Mononuclear cell (primary cell): ENCODE measurements around the gene HOXC5. TPM values are rescaled to one million over a fixed set of nuclear protein-coding genes. Genes with fewer than 3 reads are reported as not detected.

Experiments used
- H3K27me3 ChIP-seq: 2 replicates; pipeline ENCODE4 v1.6.0; 2011; ENCODE audit warnings: low read length, control low read depth; ENCODE audit not compliant: insufficient read depth
- H3K4me1 ChIP-seq: 2 replicates; pipeline ENCODE4 v1.5.1; 2011; ENCODE audit warnings: mild to moderate bottlenecking, low read length, control low read depth; ENCODE audit not compliant: insufficient read depth
- H3K4me3 ChIP-seq: 2 replicates; pipeline ENCODE4 v1.5.1; 2011; ENCODE audit warnings: mild to moderate bottlenecking, low read length, moderate library complexity
- H3K9me3 ChIP-seq: 2 replicates; pipeline ENCODE4 v1.5.1; 2011; ENCODE audit warnings: low read depth, mild to moderate bottlenecking, control low read depth, low read length
- total RNA-seq: library from RNA; depleted of rRNA; stranded (reverse); fragments of >200 nt; gene quantifications from one replicate; pipeline ENCODE4 v1.2.3, GENCODE V29; 2012

Gene HOXC5
- total RNA-seq, 1 donor = not detected

DNA sequence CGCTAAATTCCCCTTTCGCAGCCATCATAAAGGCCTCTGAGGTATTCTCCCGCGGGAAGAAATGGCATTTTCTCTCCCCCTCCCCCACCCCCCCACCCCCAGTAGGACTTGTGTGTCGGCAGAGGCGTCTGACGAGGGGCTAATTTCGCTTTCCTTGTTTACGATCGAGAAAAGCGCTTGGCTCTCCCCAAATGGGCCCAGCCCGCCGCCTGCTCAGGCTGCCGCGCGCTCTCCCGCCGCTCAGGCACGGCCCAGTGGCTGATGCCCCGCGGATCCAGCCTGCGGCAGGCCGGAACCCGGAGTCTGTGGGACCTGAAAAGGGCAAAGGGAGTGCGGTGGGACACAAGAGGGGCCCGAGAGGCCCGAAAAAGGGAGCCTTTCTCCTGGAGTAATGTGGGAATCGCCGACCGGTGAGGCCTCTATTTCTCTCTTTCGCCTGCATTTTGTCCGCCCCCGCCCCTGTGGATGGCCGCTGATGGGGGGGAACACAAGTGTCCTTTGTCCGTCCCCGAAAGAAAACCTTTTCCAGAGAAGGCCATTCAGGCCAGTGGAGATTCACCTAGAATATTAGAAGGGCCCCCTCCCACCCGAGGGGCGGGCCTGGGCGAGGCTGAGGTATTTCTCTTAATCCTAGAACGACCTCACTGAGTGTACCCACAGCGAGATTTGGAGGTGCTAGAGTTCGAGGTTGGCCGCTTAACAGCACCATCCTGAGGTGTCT lies 13.6 kb upstream of the HOXC5 start:
- Histone ChIP-seq H3K27me3 (peaks cover 93% of the 10 kb centered on the region), H3K9me3 (no peaks in the 10 kb centered on the region), H3K4me1 (peaks cover 16% of the 10 kb centered on the region), H3K4me3 (no peak overlapping the region)

DNA sequence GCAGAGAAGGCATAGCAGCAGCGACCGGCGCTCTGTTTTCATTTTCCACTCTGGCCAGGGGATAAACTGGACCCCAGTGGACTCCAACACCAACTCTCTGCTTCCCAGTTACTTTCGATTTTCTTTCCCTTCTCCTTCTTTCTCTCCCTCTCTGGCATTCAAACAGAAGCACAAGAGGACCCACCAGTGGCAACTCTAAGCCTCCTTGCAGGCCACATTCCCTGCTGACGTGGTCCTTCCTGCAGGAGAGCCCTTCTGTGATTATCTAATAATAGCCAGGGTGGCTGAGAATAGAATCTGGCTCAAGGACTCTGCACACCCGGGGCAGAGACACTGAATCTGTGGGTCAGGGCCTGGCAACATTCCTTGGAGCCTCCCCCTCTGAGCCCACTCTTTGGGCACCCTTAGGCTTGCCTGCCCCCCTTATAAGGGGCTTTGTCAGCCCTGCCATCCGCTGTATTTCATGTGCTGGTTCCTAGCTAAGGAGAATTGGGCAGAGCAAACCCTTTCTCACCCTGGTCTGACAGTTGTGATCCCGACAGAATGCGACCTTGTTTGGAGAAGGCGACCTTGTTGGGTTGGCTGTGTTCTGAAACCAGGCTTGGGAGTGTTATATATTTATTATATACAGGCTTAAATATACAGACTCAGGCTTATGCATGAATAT lies 12.8 kb upstream of the HOXC5 start:
- Histone ChIP-seq H3K9me3 (no peaks in the 10 kb centered on the region), H3K27me3 (peaks cover 94% of the 10 kb centered on the region), H3K4me1 (peaks cover 16% of the 10 kb centered on the region), H3K4me3 (no peak overlapping the region)

DNA sequence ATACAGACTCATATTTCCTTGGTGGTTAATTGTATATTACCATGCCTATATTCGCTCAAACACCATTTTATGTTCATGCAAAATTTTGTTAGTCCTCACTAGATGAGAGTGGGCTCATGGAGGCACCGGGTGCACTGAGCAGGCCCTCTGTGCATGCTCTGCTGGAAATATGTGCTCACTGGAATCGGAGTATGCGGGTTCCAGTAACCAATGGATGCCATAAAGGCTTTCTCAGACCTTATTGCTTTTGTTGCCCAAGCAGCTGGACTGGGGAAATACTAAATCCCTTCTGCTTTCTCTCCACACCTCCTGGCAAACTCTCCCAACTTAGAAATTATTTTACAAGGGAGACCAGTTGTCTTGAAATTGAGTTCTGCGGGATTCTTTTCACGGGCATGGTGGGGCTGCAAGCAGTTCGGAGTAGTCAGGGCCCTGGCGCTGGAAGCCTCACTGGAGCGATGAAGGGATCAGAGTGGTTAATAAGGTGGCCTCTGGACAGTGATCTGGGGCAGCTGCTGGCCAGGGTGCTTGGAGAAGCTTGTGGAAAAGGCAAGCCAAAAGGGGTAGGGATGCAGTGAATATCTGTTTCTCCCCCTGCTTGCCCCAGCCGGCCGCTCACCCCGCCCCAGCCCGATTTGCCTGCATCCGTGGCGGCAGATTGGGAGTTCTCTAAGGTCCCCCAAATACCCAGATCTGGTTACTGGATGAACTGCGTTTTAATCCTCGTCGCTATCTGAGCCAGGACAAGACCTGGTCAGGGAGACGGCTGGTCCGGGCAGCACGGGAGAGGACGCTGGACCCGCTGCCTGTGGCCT lies 12.1 kb upstream of the HOXC5 start:
- peaks cover 16% of the 10 kb centered on the region for H3K4me1 ChIP-seq
- peaks cover 94% of the 10 kb centered on the region for H3K27me3 ChIP-seq

DNA sequence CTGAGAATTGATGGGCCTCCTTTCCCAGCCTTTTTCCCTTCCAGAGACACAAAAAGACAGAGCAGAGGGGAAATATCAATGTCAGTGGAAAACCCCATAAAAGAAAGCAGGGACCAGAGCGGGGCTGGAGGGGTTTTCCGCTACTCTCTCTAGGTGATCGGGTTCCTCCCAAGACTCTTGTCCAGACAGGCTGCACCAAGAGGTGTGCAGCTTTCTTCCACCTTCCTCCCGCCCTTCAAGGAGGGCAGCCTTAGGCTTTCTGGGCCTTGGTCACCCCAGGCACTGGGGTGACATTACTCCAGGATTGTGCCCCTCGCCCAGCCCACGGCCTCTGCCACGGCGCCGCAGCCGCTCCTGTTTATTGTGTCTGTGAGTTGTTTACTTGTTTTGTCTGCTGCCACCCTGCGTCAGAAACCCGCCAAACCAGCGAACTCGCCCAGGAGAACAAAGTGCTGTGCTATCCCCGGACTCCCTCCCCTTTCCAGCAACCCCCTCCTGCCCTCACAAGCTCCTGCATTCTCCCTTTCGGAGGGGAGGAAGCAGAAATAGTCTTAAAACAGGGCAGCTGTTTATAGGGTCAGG lies 11.3 kb upstream of the HOXC5 start:
- peaks cover 95% of the 10 kb centered on the region for H3K27me3 ChIP-seq
- H3K9me3 ChIP-seq = no peaks in the 10 kb centered on the region
- H3K4me1 ChIP-seq = peaks cover 16% of the 10 kb centered on the region
- no peak overlapping the region for H3K4me3 ChIP-seq

More for the DNA sequence above, 12.1 kb upstream of the HOXC5 start:
- Histone ChIP-seq H3K9me3 (no peaks in the 10 kb centered on the region), H3K4me3 (no peak overlapping the region)

DNA sequence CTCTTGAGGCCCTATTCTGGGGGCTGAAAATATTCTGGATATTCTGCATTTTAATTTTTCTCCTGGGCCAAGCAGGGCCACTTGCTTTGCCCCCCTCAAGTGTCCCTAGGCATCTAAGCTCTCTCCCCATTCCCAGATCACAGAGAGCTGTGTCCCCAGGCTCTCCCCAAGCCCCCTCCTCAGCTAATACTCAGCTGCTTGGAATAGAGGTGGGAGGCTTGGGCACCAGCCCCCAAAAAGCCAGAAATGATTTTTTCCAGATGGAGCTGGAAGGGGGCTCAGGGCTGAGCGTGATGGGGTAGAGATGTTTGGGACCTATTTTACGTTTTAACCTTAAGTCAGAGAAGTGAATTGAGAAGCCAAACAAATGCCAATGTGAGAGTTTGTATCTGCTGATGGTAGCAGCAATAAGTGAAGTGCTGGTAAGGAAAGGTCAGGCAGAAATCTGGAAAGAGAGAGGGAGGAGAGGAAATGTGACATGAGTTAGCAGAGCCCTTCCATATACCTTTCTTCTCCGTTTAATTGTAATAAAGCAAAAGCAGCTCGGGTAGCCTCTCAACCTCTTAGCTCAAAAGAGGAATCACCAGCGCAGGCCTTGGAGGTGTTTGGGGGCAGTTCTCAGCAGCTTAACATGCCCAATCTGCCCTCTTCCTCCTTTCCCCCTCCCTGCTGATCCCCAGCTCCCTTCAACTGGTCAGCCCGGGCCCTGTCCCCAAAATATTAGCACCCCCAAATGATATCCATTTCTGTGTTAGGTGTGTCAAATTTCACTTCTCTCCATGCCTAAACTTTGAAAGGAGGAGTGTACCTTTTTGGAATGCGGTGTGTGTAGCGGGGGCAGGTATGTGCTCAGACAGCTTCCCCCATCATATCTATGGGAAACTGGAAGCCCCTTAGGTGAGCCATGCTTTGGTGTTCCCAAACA lies 9.6 kb upstream of the HOXC5 start:
- Histone ChIP-seq H3K27me3 (peaks cover 97% of the 10 kb centered on the region), H3K9me3 (no peaks in the 10 kb centered on the region), H3K4me1 (peaks cover 5% of the 10 kb centered on the region), H3K4me3 (no peak overlapping the region)

DNA sequence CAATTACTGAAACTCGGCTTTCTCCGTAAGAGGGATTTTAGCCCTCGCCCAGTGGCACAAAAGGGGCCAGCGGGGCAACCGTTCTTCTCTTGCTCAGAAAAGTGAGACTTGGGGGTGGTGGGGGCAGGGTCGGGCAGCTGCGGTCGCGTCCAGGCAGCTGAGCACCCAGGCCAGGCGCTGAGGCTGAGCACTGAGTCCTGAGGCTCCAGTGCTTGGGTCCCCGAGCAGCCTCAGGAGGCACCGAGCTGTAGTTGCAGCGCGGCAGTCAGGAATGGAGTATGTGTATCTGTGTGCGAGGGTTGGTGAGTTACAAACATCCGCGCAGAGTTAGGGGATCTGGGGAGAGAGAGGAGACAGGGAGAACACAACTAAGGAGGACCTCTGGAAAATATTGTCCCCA lies 8.7 kb upstream of the HOXC5 start:
- H3K27me3 ChIP-seq = peaks cover 100% of the 10 kb centered on the region
- H3K4me1 ChIP-seq = no peaks in the 10 kb centered on the region
- H3K9me3 ChIP-seq = no peaks in the 10 kb centered on the region
- H3K4me3 ChIP-seq = no peak overlapping the region

DNA sequence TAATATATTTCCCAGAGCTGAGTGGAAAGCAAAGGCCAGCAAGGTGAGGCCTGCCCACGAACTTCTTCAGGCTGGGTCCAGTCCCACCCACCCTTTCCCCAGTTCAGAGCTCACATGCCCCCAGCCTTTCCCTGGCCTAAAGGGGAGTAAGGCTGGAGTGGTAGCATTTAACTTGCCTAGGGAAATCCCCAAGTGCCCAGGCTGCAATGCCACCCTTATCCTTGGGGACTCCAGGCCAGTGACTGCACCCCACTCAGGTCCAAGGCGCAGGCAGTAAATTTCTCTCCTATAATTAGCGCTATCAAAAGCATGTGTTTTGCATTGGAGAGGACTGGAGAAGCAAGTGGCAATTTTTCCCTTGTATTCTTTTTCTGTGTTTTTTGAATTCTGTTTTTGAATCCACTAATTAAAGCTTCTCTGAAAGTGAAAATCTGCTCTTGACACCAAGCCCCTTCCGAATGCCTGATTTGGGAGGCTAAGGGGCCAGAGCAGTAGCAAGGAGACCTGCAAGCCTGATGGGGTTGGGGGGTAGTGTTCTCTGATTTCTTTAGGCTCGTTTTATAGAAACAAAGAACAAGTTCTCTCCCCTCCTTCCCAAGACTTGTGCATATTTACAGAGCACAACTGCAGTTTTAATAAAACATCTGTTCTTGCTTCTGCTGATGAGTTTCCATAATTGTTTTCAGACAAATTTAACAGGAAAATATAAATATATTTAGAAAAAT lies 8.1 kb upstream of the HOXC5 start:
- Histone ChIP-seq H3K4me3 (no peak overlapping the region), H3K27me3 (peaks cover 98% of the 10 kb centered on the region), H3K4me1 (no peaks in the 10 kb centered on the region), H3K9me3 (no peaks in the 10 kb centered on the region)

DNA sequence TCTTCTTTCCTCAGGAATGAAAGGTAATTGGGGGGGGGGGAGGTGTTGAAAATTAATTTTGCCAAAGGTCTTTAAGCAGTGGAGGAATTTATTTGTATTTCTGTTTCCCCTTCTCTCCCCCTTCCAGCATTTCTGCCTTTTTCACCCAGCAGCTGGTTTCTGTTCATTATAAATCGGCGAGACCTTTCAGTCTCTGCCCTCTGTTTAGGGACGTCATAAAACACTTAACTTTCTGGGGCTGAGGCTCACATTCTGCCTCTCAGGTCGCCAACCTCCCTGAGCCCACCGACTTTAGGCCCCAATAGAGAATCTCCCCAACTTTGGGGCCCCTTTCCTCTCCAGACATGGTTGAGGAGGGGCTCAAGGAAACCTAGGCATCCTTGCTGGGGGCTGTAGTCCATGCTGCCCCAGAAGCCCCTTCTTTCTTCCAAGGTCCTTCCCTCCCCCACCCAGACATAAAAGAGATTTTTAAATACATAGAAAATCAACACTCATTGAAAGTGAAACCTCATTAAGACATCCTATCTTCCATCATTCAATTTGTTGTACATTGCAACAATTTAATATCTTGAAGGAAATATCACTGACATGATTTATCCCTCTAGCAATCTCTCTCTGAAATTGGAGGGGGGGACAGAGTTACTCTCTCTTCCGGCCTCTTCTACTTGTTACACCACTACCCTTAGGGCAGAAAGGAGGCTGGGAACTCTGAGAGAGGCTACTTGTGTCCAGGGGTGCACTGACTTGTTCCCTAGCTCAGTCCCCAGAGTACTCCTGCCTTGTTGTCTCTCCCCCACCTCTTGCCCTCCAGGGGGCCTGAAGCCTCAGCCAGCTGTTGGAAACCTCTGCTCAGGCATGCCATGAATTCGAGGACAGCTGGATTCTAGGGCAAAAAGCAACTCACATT lies 7.1 kb upstream of the HOXC5 start:
- Histone ChIP-seq H3K27me3 (peaks cover 97% of the 10 kb centered on the region), H3K4me1 (no peaks in the 10 kb centered on the region), H3K9me3 (no peaks in the 10 kb centered on the region), H3K4me3 (no peak overlapping the region)

DNA sequence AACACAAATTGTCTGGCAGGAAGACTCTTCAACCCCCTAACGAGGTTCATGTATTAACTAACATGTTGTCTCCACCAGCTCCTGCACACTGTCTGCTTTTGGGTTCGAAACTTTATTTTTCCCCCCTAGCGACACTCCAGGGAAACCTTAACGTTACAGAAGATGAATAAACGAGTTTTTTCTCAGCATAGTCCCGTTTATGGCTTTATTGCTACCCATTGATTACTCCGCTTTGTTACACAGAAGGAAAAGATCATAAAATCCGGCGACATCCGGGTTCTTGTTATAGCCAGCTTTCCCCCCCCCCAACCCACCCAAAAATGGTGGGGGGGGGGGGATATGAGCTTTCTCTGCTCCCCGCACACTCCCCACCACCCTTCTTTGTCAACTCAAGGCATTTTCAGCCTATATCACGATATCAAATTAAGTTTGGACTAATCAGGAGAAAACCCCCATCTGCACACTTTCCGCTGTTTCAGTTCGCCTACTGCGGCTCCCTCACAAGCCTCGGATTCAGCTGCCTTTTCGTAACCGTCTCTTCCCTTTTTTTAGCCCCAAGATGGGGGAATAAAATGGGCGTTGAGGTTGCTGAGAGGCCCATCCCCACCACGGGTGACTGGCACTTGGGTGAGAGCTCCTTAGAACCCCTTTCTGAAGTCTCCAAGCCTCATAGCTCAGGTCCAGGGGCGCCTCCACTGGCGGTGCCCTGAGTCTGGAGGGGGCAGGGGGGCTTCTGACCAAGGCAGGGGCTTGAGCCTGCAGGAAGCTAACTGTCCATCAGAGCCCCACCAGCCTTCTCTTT lies 6.0 kb upstream of the HOXC5 start:
- Histone ChIP-seq H3K4me3 (no peak overlapping the region), H3K27me3 (peaks cover 97% of the 10 kb centered on the region), H3K4me1 (no peaks in the 10 kb centered on the region), H3K9me3 (no peaks in the 10 kb centered on the region)

DNA sequence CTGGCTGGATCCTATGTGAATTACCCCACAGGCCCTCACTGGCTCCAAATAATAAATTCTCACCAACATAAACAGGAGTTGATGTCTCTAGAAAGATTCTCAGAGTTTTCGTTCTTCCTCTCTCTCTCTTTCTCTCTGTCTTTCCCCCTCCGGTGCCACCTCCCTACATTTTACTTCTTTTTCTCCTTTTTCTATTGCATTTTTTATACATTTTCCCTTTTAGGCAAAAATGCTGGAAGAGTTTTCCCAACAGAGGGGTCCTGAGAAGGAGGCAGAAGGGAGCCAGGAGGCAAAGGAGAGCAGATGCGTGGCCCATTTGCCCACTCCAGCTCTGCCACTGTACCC lies 5.4 kb upstream of the HOXC5 start:
- Histone ChIP-seq H3K27me3 (peaks cover 97% of the 10 kb centered on the region), H3K4me3 (no peak overlapping the region), H3K4me1 (no peaks in the 10 kb centered on the region), H3K9me3 (no peaks in the 10 kb centered on the region)

DNA sequence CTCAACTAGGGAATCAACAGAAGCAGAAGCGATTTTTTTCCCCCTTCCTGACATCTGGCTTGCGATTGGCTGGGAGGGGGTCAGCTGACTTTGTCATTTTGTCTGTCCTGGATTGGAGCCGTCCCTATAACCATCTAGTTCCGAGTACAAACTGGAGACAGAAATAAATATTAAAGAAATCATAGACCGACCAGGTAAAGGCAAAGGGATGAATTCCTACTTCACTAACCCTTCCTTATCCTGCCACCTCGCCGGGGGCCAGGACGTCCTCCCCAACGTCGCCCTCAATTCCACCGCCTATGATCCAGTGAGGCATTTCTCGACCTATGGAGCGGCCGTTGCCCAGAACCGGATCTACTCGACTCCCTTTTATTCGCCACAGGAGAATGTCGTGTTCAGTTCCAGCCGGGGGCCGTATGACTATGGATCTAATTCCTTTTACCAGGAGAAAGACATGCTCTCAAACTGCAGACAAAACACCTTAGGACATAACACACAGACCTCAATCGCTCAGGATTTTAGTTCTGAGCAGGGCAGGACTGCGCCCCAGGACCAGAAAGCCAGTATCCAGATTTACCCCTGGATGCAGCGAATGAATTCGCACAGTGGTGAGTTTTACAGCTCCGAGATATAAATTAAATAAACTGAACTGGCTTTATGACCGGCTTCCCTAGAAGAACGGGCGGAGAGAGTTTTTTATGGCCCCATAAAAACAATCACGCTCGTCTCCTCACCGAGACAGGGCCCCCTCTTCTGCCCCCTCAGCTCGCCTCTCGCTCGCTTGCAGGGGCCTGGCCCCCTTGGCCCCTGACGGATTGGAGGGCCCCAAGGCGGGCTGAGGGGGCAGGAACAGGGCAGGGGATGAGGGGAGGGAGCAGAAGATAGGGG lies 4.3 kb upstream of the HOXC5 start, which contains the start of gene HOXC6:
HOXC6 (plus strand) TSS at position 127 of the 888 bp plus-strand sequence; CDS start at position 209, 82 bp downstream.
- H3K4me1 ChIP-seq = peaks cover 4% of the 10 kb centered on the region
- H3K27me3 ChIP-seq = peaks cover 97% of the 10 kb centered on the region
- H3K9me3 ChIP-seq = no peaks in the 10 kb centered on the region
- no peak within 1 kb of the TSS for H3K4me3 ChIP-seq
